GM12801 (cell line): ENCODE results near the gene LAPTM5.

ENCODE experiments used
- TF ChIP-seq, protein P1 (sequence below): IDR thresholded peaks from one replicate; pipeline ENCODE4 v1.5.1; 2011; ENCODE audit warnings: control low read depth; ENCODE audit not compliant: insufficient read length; ENCODE audit errors: extremely low read depth

LAPTM5 gene

DNA sequence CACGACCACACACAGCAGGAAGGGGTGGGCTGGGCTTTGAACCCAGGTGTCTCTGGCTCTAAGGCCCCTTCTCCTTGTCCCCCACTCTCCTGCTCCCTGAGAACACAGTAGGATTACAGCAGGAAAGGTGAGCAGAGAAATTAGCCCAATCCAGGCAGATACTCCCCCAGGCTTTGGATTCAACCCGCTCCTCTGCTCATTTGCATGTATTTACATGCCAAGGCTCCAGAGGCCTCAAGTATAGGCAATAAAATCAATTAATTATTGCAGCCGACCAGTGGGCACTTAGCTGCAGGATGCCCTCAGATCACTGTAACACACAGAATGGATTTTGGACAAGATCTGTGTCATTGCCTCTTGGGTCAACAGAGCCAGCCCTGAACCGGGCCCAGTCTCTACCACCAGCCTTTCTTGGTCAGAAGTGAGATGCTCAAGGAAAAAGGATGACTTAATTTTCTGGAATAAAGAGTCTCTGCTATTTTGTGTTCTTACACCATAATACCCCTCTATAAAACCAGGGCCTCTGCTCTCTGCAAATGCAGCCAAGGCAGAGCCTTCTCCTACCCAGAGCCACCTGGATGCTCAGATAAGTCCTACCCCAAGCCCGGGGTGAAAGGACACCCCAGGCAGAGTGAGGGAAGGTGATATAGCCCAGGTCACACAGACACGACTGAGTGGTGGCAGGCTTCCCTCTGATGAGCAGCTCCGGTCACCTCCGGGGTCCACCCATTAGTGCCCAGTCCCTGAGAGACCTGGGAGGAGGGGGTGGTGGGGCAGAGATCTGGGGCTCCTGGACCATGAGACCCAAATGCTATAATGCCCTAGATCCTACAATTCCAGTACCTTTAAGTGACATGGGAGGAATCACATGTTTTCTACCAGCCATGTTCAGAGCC is 63.0 kb downstream of the LAPTM5 start:
- TF ChIP-seq, protein P1, sequence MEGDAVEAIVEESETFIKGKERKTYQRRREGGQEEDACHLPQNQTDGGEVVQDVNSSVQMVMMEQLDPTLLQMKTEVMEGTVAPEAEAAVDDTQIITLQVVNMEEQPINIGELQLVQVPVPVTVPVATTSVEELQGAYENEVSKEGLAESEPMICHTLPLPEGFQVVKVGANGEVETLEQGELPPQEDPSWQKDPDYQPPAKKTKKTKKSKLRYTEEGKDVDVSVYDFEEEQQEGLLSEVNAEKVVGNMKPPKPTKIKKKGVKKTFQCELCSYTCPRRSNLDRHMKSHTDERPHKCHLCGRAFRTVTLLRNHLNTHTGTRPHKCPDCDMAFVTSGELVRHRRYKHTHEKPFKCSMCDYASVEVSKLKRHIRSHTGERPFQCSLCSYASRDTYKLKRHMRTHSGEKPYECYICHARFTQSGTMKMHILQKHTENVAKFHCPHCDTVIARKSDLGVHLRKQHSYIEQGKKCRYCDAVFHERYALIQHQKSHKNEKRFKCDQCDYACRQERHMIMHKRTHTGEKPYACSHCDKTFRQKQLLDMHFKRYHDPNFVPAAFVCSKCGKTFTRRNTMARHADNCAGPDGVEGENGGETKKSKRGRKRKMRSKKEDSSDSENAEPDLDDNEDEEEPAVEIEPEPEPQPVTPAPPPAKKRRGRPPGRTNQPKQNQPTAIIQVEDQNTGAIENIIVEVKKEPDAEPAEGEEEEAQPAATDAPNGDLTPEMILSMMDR: no peak

DNA sequence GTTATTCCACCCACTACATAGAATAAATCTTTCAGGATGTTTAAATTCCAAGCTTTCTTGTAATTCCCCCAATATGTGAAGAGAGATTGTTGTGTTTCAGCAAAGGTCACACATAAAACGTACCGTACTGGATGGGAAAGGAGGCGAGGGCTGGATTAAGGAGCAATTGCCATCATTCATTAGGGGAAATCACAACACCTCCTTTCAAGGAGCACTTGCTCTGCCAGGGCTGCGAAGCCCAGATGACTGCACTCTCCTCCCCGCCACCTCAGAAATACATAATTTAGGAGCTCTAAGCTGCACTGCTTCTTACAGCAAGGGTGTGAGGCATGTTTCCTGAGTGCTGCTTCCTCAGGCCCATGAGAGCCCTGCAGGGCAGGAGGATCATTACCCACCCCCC is 63.8 kb downstream of the LAPTM5 start:
- TF ChIP-seq, protein P1: no peak

DNA sequence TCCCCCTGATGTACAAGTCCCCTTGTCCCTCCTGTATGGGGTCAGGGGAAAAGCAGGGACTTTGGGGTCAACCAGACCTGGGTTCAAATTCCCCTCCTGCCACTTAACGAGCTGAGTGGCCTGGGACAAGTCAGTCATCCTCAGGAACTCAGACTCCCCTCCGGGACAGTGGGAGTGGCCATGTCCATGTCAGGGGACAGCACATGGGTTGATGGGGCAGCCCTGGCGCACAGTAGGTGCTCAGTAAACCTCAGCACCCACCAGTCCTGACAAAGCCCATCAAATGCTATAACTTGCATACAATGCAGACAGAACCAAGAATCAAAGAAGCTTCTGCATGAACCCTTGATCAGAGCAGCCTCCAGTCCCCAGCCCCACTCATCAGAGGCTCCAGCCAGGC is 64.2 kb downstream of the LAPTM5 start:
- TF ChIP-seq, protein P1: no peak

DNA sequence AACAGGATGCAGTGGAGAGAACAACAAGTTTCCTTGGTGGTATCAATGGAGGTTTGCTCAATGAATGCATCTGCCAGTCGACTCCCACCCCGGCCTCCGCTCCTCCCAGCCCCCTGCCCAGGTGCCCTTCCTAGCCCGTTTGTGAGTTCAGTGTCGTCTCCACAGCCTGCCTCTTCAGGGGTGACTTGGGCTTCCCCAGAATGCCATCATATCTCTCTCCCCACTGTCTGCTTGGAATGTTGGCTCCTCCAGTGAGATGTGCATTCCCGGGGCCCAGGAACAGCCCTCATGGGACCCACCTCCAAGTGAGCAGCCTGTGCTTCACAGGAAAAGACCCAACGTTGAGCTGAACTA is 64.6 kb downstream of the LAPTM5 start:
- TF ChIP-seq, protein P1: no peak

DNA sequence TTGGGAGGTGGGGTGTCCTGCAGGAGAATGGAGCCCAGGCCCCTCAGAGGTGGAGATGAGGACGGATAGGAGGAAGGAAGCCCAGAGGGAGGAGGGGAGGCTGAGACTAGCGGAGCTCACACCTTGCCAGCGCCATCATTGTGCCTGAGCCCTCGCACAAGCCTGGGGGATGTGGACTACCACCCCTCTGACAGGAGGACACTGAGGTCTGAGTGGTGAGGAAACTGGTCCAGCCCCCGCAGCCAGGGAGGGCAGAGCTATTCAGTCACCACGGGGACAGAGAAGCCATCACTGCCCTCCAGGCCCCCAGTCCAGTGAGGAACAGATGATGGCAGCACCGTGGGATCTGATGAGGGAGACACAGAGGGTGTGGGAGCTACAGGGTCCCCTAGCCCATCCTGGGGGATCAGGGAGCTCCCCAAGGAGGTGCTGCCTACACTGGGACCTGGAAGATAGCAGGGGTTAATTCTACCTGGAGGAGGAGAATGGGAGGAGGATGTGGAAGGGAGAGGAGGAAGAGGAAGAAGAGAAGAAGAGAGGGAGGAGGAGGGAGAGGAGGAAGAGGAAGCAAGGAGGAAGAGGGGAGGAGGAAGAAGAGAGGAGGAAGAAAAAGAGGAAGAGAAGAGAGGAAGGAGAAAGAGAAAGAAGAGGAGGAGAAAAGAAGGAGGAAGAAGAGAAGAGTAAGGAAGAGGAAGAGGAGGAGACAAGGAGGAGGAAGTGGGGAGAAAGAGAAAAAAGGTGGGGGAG is 65.2 kb downstream of the LAPTM5 start:
- TF ChIP-seq, protein P1: no peak

DNA sequence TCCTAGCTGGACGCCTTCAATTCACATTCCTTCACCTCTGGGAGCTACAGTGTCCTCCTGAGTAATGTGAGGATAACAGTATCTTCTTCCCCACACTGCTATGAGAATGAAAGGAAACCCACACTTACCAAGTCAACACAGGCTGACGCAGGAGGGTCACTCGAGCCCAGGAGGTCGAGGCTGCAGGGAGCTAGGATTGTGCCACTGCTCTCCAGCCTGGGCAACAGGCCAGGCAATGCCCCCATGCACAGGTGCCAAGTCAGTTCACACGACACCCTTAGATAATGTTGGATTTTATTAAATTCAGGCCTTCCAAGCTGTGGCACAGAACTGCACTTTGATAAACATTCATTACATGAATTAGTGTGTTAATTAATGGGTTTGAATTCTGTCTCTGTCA is 66.1 kb downstream of the LAPTM5 start:
- TF ChIP-seq, protein P1: no peak

DNA sequence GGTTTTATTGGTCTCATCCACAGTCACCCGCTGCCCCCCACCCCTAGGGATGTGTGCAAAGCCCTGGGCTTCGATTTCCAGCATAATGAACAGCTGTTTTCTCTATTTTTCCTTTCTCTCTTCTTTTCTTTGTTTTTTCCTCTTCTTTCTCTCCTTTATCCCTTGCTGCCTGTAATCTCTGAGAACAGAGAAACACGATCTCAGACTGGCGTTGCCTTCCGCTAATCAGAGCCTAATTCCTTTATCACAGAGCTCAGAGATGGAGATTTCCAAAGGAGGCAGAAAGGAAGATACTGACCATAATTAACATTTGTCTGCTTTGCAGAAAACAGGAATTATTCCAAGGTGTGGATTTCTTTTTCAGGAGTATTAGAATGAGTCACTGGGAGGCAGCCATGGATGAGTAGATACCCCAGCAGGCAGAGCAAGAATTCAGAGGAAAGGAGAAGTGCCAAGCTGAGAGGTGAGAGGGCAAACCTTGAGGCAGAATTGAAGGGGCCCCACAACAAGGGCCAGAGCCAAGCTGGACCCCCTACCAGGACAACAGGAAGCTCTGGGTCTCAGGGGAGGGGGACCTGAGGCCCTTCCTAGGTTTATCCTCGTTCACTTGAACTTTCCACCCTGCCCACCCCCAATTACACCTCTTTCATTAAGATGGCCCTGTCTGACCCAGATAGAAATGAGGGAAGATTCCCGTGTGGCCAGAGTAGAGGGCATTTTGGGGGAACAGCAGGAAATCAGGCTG is 67.5 kb downstream of the LAPTM5 start:
- TF ChIP-seq, protein P1: no peak
